GM13977 (cell line): ENCODE measurements around the gene TFPT.

Source experiments
- DNase-seq: peaks from one replicate; pipeline ENCODE4 v3.0.0; 2012; ENCODE audit warnings: low spot score
- CTCF ChIP-seq: IDR thresholded peaks from 2 replicates; pipeline ENCODE4 v1.5.1; 2012; ENCODE audit warnings: mild to moderate bottlenecking, control low read depth; ENCODE audit not compliant: insufficient read depth; ENCODE audit errors: extremely low read depth, missing control alignments
- in situ Hi-C: fragments of 300-500 bp; cut with MboI; formaldehyde crosslinking; loops from one replicate; pipeline ENCODE4 v1.12.0; 2022; ENCODE audit warnings: low sequenced_read_pairs, low pct_unique_long_range_greater_than_20kb, mixed read lengths, inconsistent platforms; ENCODE audit not compliant: unreplicated experiment

Gene TFPT

GRCh38 chr19:54160182-54160811, 44.8 kb upstream of the TFPT start:
- in situ Hi-C loops: no loop called here
- no peak for DNase-seq
- no peak for TF ChIP-seq CTCF

- TF ChIP-seq CTCF: peak; percentile 34
- in situ Hi-C loops: no loop called here
- peak; percentile 99 for DNase-seq
These were observed 44.1 kb upstream of the TFPT start, which contains the start of gene LENG1 for GRCh38 chr19:54159352-54160181. Gene LENG1 (minus strand): TSS chr19:54159721. CDS start chr19:54159695, 26 bp downstream.

GRCh38 chr19:54158812-54159351, 43.4 kb upstream of the TFPT start:
- peak; percentile 73 for DNase-seq
- no peak for TF ChIP-seq CTCF
- in situ Hi-C loops: no loop called here

- TF ChIP-seq CTCF: no peak
- DNase-seq: no peak
- in situ Hi-C loops: no loop called here
These were observed 41.5 kb upstream of the TFPT start for GRCh38 chr19:54156953-54157352.

- in situ Hi-C loops: no loop called here
- no peak for DNase-seq
- no peak for TF ChIP-seq CTCF
These were observed 41.0 kb upstream of the TFPT start for GRCh38 chr19:54156490-54156889.

- in situ Hi-C loops: no loop called here
- no peak for TF ChIP-seq CTCF
- DNase-seq: no peak
These were observed 40.2 kb upstream of the TFPT start for GRCh38 chr19:54155694-54156093.
